OCI-LY3 (cell line): Measurements from ENCODE around the gene KRTAP10-11.

Source experiments
- H2AFZ ChIP-seq: fragments of 200-600, 300-600 bp; shearing (Covaris generic); 2 replicates; pipeline ENCODE4 v1.6.0; 2014; ENCODE audit warnings: antibody characterized with exemption, low read depth, low read length
- H3K27ac ChIP-seq: fragments of 200-600, 300-600 bp; sonication (generic); 2 replicates; pipeline ENCODE4 v1.5.1; 2014; ENCODE audit warnings: mild to moderate bottlenecking, low read length, moderate library complexity, mixed read lengths
- H3K27me3 ChIP-seq: fragments of 200-600, 300-600 bp; sonication (generic); 2 replicates; pipeline ENCODE4 v1.6.1; 2014; ENCODE audit warnings: low read depth, low read length, mixed read lengths
- H3K36me3 ChIP-seq: fragments of 200-600, 300-600 bp; sonication (generic); replicated peaks from 2 replicates; pipeline ENCODE3; 2014; ENCODE audit warnings: low read depth, low read length, mixed read lengths
- H3K4me1 ChIP-seq: fragments of 300-600, 200-600 bp; sonication (generic); 2 replicates; pipeline ENCODE4 v1.6.1; 2014; ENCODE audit warnings: low read length, mixed read lengths
- H3K4me2 ChIP-seq: fragments of 200-600, 300-600 bp; sonication (generic); 2 replicates; pipeline ENCODE4 v1.6.1; 2014; ENCODE audit warnings: low read length, mixed read lengths
- H3K4me3 ChIP-seq: fragments of 300-600, 200-600 bp; sonication (generic); 2 replicates; pipeline ENCODE4 v1.5.1; 2014; ENCODE audit warnings: antibody characterized with exemption, mild to moderate bottlenecking, low read length, moderate library complexity
- H3K79me2 ChIP-seq: fragments of 300-600, 200-600 bp; shearing (Covaris generic); 2 replicates; pipeline ENCODE4 v1.6.1; 2014; ENCODE audit warnings: mild to moderate bottlenecking, low read length, mixed read lengths
- H3K9ac ChIP-seq: fragments of 300-600, 200-600 bp; shearing (Covaris generic); 2 replicates; pipeline ENCODE4 v1.6.0; 2014; ENCODE audit warnings: mild to moderate bottlenecking, low read length, moderate library complexity
- H3K9me3 ChIP-seq: fragments of 200-600, 300-600 bp; shearing (Covaris generic); 2 replicates; pipeline ENCODE4 v1.6.1; 2014; ENCODE audit warnings: low read length, mixed read lengths; ENCODE audit not compliant: insufficient read depth
- H4K20me1 ChIP-seq: fragments of 200-600, 300-600 bp; sonication (generic); 2 replicates; pipeline ENCODE4 v1.6.1; 2016; ENCODE audit warnings: low read length, mixed read lengths; ENCODE audit not compliant: insufficient read depth
- EZH2phosphoT487 ChIP-seq: fragments of 200-600 bp; shearing (Covaris generic); IDR thresholded peaks from 2 replicates; pipeline ENCODE4 v1.6.1; 2018; ENCODE audit warnings: antibody characterized with exemption, mixed run types, low read depth
- TF ChIP-seq, protein P1 (sequence below): fragments of 200-600, 300-600 bp; sonication (generic); IDR thresholded peaks from 2 replicates; pipeline ENCODE4 v1.5.1; 2014; ENCODE audit warnings: antibody characterized with exemption, low read length, low read depth

Gene KRTAP10-11

DNA sequence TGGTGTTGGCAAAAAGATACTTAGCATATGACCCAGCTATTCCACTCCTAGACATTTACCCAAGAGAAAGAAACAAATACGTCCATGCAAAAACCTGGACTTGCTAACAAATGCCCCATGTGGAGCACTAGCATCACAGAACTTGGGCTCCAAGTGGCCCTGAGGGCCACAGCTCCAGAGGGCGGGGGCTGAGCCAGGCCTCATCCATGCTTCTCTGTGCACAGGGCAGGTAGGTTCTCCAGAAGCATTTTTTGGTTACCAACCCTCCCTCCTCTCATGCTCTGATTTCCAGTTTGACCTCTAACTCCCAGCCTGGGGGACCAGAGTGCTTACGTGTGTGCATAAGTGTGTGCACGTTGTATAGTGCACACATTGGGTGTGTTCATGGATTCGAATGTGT is 18.5 kb downstream of the KRTAP10-11 start:
- Histone ChIP-seq H3K79me2 (no peaks in the 10 kb centered on the region), H3K4me1 (no peaks in the 10 kb centered on the region), H3K36me3 (no peaks in the 10 kb centered on the region), H3K9me3 (no peaks in the 10 kb centered on the region), H3K9ac (no peak overlapping the region), H3K27me3 (no peaks in the 10 kb centered on the region; the same call in 1 of the 2 replicates), H4K20me1 (no peaks in the 10 kb centered on the region), H3K4me3 (no peak overlapping the region), H2AFZ (no peak overlapping the region), H3K4me2 (no peak overlapping the region), H3K27ac (no peak overlapping the region)
- no peak for TF ChIP-seq EZH2phosphoT487
- TF ChIP-seq, protein P1, sequence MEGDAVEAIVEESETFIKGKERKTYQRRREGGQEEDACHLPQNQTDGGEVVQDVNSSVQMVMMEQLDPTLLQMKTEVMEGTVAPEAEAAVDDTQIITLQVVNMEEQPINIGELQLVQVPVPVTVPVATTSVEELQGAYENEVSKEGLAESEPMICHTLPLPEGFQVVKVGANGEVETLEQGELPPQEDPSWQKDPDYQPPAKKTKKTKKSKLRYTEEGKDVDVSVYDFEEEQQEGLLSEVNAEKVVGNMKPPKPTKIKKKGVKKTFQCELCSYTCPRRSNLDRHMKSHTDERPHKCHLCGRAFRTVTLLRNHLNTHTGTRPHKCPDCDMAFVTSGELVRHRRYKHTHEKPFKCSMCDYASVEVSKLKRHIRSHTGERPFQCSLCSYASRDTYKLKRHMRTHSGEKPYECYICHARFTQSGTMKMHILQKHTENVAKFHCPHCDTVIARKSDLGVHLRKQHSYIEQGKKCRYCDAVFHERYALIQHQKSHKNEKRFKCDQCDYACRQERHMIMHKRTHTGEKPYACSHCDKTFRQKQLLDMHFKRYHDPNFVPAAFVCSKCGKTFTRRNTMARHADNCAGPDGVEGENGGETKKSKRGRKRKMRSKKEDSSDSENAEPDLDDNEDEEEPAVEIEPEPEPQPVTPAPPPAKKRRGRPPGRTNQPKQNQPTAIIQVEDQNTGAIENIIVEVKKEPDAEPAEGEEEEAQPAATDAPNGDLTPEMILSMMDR: no peak

DNA sequence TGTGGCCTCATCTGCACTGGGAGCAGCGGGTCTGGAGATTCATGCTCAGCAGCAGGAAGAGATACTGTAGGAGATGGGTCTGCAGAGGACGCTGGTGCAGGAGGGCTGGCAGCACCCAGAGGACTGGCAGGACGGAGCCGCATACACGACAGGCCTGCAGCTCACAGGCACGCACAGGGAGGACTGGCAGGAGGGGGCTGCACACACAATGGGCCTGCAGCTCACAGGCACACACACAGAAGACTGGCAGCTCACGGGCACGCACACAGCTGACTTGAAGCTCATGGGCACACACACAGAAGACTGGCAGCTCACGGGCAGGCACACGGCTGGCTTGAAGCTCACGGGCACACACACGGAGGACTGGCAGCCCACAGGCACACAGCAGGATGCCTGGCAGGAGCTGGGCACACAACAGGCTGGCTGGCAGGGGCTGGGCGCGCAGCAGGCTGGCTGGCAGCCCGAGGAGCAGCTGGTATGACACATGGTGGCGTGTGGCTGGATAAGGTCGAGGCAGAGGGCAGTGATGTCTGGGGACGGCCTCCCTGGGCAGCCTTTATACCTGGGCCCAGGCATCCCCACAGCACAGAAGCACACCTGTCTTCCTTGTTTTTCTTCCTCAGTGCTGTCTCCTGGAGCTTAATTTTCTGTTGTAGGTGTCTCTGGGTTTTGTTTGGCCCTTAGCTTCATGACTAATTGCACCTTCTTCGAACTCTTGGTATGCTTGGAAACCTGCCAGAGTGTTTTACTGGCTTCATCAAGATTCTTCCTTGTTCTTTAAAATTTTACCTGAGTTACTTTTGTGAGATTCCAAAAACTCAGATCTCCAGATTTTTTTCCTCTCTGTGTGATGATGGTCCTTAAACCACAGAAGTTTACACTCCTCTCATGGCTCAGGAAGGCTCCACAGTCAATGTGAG is 20.4 kb downstream of the KRTAP10-11 start, which contains the start of gene KRTAP12-2:
Gene KRTAP12-2 (minus strand): TSS at position 527 of the 920 bp plus-strand sequence. CDS start 41 bp downstream, at position 486.
- no peaks in the 10 kb centered on the region for H3K79me2 ChIP-seq
- no peak within 1 kb of the TSS for H3K4me3 ChIP-seq
- no peak within 1 kb of the TSS for H3K4me2 ChIP-seq
- no peaks in the 10 kb centered on the region for H3K36me3 ChIP-seq
- H3K9ac ChIP-seq: no peak within 1 kb of the TSS
- H3K27ac ChIP-seq: no peak within 1 kb of the TSS
- H3K27me3 ChIP-seq: no peaks in the 10 kb centered on the region; the same call in 1 of the 2 replicates
- H3K9me3 ChIP-seq: no peaks in the 10 kb centered on the region
- H2AFZ ChIP-seq: no peak within 1 kb of the TSS
- TF ChIP-seq, protein P1: no peak
- TF ChIP-seq EZH2phosphoT487: no peak
- H4K20me1 ChIP-seq: no peaks in the 10 kb centered on the region
- no peaks in the 10 kb centered on the region for H3K4me1 ChIP-seq

DNA sequence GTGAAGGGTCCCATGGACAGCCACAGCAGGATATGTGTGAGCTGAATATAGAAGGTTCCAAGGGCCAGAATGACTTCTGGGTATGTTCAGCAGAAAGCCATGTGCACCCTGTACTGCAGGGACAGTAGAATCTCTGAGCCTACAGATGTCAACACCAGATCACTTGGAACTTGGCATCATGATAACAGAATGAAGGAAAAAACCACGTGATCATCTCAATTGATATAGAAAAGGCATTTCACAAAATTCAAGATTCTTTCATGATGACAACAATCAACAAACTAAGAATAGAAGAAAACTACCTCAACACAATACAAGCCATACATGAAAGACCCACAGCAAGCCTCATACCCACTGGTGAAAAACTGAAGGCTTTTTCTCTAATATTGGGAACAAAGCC is 21.4 kb downstream of the KRTAP10-11 start:
- H3K36me3 ChIP-seq: no peaks in the 10 kb centered on the region
- H3K9ac ChIP-seq: no peak overlapping the region
- H3K9me3 ChIP-seq: no peaks in the 10 kb centered on the region
- no peak for TF ChIP-seq EZH2phosphoT487
- TF ChIP-seq, protein P1: no peak
- H3K4me2 ChIP-seq: no peak overlapping the region
- no peaks in the 10 kb centered on the region for H3K4me1 ChIP-seq
- H3K27me3 ChIP-seq: no peaks in the 10 kb centered on the region; the same call in 1 of the 2 replicates
- no peak overlapping the region for H3K27ac ChIP-seq
- no peak overlapping the region for H2AFZ ChIP-seq
- H3K79me2 ChIP-seq: no peaks in the 10 kb centered on the region
- no peaks in the 10 kb centered on the region for H4K20me1 ChIP-seq
- no peak overlapping the region for H3K4me3 ChIP-seq

GRCh38 chr21:44670642-44671432 is 24.6 kb downstream of the KRTAP10-11 start:
- Histone ChIP-seq H3K4me3 (no peak overlapping the region), H2AFZ (no peak overlapping the region), H3K36me3 (no peaks in the 10 kb centered on the region), H3K27me3 (no peaks in the 10 kb centered on the region; the same call in 1 of the 2 replicates), H4K20me1 (no peaks in the 10 kb centered on the region), H3K9ac (no peak overlapping the region), H3K4me1 (no peaks in the 10 kb centered on the region), H3K4me2 (no peak overlapping the region), H3K9me3 (no peaks in the 10 kb centered on the region), H3K79me2 (no peaks in the 10 kb centered on the region), H3K27ac (no peak overlapping the region)
- TF ChIP-seq, protein P1: no peak
- TF ChIP-seq EZH2phosphoT487: no peak
